Parathyroid adenoma (tissue), 2 donors: ENCODE data around the gene ATP5F1C.

Experiments used
- H2AFZ ChIP-seq: fragments of 300-600 bp; sonication (generic); one replicate; pipeline ENCODE4 v1.7.0; 2017; ENCODE audit warnings: antibody characterized with exemption, mild to moderate bottlenecking
- H3K27ac ChIP-seq: fragments of 300-600 bp; sonication (generic); one replicate; pipeline ENCODE4 v1.7.0; 2017
- H3K27me3 ChIP-seq: fragments of 300-600 bp; sonication (generic); one replicate; pipeline ENCODE4 v1.7.0; 2017; ENCODE audit warnings: low read length; ENCODE audit not compliant: control insufficient read depth, insufficient read depth
- H3K36me3 ChIP-seq: fragments of 300-600 bp; sonication (generic); one replicate; pipeline ENCODE4 v1.7.0; 2017; ENCODE audit warnings: low read length; ENCODE audit not compliant: control insufficient read depth, insufficient read depth
- H3K4me1 ChIP-seq: fragments of 300-600 bp; sonication (generic); one replicate; pipeline ENCODE4 v1.7.0; 2017; ENCODE audit warnings: control low read depth
- H3K4me2 ChIP-seq: fragments of 300-600 bp; sonication (generic); one replicate; pipeline ENCODE4 v1.7.0; 2017; ENCODE audit warnings: low read length
- H3K4me3 ChIP-seq: fragments of 300-600 bp; sonication (generic); one replicate; pipeline ENCODE4 v1.7.0; 2017; ENCODE audit warnings: low read depth, low read length
- H3K79me2 ChIP-seq: fragments of 300-600 bp; sonication (generic); one replicate; pipeline ENCODE4 v1.7.0; 2017; ENCODE audit warnings: control low read depth
- H3K9ac ChIP-seq: fragments of 300-600 bp; sonication (generic); one replicate; pipeline ENCODE4 v1.7.0; 2017; ENCODE audit warnings: mild to moderate bottlenecking
- H3K9me3 ChIP-seq: fragments of 300-600 bp; sonication (generic); one replicate; pipeline ENCODE4 v1.7.0; 2017; ENCODE audit warnings: low read length; ENCODE audit not compliant: control insufficient read depth
- CTCF ChIP-seq: fragments of 300-600 bp; sonication (generic); IDR thresholded peaks from one replicate; pipeline ENCODE4 v1.7.0; 2017; ENCODE audit warnings: antibody characterized with exemption, mild to moderate bottlenecking
- donor health status: primary hyperparathyroidism.

Gene ATP5F1C

GRCh38 chr10:7786430-7786829 lies 1.5 kb upstream of the ATP5F1C start:
- Histone ChIP-seq H3K4me3 (no peak overlapping the region), H2AFZ (no peak overlapping the region), H3K4me1 (peaks cover 14% of the 10 kb centered on the region), H3K4me2 (peak overlapping the region; percentile 70), H3K9ac (no peak overlapping the region), H3K27me3 (no peaks in the 10 kb centered on the region), H3K36me3 (no peaks in the 10 kb centered on the region), H3K9me3 (no peaks in the 10 kb centered on the region), H3K79me2 (peaks cover 29% of the 10 kb centered on the region), H3K27ac (no peak overlapping the region)
- no peak for TF ChIP-seq CTCF

GRCh38 chr10:7787150-7787856 lies 674 bp upstream of the ATP5F1C start:
- H3K4me2 ChIP-seq: peak overlapping the region; percentile 70
- no peaks in the 10 kb centered on the region for H3K36me3 ChIP-seq
- H3K4me3 ChIP-seq: peak overlapping the region; percentile 85
- peak overlapping the region; percentile 56 for H3K9ac ChIP-seq
- H3K27me3 ChIP-seq: no peaks in the 10 kb centered on the region
- H3K79me2 ChIP-seq: peaks cover 31% of the 10 kb centered on the region
- peak overlapping the region; percentile 86 for H3K27ac ChIP-seq
- peak overlapping the region; percentile 91 for H2AFZ ChIP-seq
- H3K4me1 ChIP-seq: peaks cover 17% of the 10 kb centered on the region
- H3K9me3 ChIP-seq: no peaks in the 10 kb centered on the region
- no peak for TF ChIP-seq CTCF

- Histone ChIP-seq H3K36me3 (no peaks in the 10 kb centered on the region), H3K9ac (peak overlapping the region; percentile 56), H3K4me1 (peaks cover 20% of the 10 kb centered on the region), H3K79me2 (peaks cover 45% of the 10 kb centered on the region), H3K4me3 (peak overlapping the region; percentile 85), H3K9me3 (no peaks in the 10 kb centered on the region), H3K27ac (peak overlapping the region; percentile 86), H3K27me3 (no peaks in the 10 kb centered on the region), H3K4me2 (peak overlapping the region; percentile 84), H2AFZ (peak overlapping the region; percentile 91)
- no peak for TF ChIP-seq CTCF
Observed at GRCh38 chr10:7788639-7789286, 786 bp downstream of the ATP5F1C start.

GRCh38 chr10:7789390-7789789 lies 1.4 kb downstream of the ATP5F1C start:
- Histone ChIP-seq H2AFZ (no peak overlapping the region), H3K9me3 (no peaks in the 10 kb centered on the region), H3K27ac (peak overlapping the region; percentile 86), H3K4me1 (peaks cover 20% of the 10 kb centered on the region), H3K79me2 (peaks cover 49% of the 10 kb centered on the region), H3K4me2 (peak overlapping the region; percentile 84), H3K27me3 (no peaks in the 10 kb centered on the region), H3K9ac (no peak overlapping the region), H3K36me3 (no peaks in the 10 kb centered on the region), H3K4me3 (peak overlapping the region; percentile 85)
- TF ChIP-seq CTCF: no peak
